Neutrophil (primary cell): ENCODE measurements around the gene LRRC3.

Source experiments
- H3K27ac ChIP-seq: fragments of 200-600 bp; sonication (generic); 2 replicates; pipeline ENCODE4 v1.5.1; 2016; ENCODE audit warnings: mild to moderate bottlenecking, moderate library complexity
- H3K27me3 ChIP-seq: fragments of 200-600 bp; sonication (generic); 2 replicates; pipeline ENCODE4 v1.6.0; 2016; ENCODE audit warnings: mild to moderate bottlenecking
- H3K36me3 ChIP-seq: fragments of 200-600 bp; sonication (generic); 2 replicates; pipeline ENCODE4 v1.5.1; 2017
- H3K4me1 ChIP-seq, 2 experiments: fragments of 200-600 bp in 1 of 2; sonication (generic) in 1 of 2; 1 replicate in 1 of 2; 2 replicates in 1 of 2; pipeline versions ENCODE4 v1.5.1 to v1.6.1; 2013 to 2016; ENCODE audit warnings: low read depth in 1 of 2, low read length in 1 of 2, mild to moderate bottlenecking in 1 of 2, moderate library complexity in 1 of 2; ENCODE audit not compliant: control insufficient read depth in 1 of 2, insufficient read depth in 1 of 2
- H3K4me3 ChIP-seq, 2 experiments: fragments of 200-600 bp in 1 of 2; sonication (generic) in 1 of 2; 1 replicate in 1 of 2; 2 replicates in 1 of 2; pipeline ENCODE4 v1.5.1; 2013 to 2016; ENCODE audit warnings: low read depth in 1 of 2, low read length in 1 of 2, mild to moderate bottlenecking in 1 of 2, moderate library complexity in 1 of 2
- H3K9me3 ChIP-seq: fragments of 200-600 bp; sonication (generic); 2 replicates; pipeline ENCODE4 v1.5.1; 2016
- TF ChIP-seq, protein P1 (sequence below): fragments of 200-600 bp; sonication (generic); IDR thresholded peaks from 2 replicates; pipeline ENCODE4 v1.5.1; 2016; ENCODE audit warnings: antibody characterized with exemption

Gene LRRC3

DNA sequence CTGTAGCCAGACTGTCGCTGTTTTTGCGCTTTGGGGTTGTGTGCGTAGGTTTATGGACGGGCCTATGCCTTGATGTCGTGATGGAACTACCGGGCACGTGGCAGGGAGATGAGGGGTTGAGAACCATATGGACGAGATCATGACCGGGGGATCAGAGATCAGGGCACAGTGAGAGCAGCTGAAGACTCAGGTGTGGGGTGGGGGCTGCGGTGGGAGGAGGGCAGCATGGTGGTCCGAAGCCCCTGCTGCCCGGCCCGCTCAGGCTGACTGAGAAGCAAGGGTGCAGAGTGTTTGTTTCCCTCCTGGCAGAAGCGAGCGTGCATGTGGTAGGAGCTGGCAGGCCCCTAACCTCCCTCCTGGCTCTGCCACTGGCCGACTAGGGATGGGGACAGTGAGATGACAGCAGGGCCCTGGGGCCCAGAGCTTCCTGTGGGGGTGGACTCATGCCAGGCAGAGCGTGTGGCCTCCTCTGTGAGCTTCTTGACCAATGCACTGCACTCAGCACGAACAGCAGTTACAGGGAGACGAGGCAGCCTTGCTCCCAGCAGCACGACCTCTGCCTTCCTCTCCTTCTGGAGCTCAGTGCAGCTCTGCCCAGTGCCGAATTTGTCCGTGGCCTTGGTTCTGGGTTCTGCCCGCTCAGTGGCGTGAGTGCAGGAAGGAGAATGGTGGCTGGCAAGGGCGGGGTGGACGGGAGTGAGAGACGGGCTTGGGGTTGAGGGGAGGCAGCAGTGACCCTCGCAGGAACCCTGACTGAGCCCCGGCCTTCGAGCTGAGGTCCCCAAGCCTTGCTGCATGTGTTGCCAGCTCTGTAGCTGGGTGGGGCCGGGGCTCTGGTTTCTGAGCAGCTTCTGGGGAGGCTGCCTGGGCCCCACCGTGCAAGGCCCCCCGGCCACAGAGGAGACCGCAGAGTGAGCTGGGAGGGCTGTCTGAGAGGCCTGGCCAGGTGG lies 22.2 kb upstream of the LRRC3 start:
- TF ChIP-seq, protein P1, sequence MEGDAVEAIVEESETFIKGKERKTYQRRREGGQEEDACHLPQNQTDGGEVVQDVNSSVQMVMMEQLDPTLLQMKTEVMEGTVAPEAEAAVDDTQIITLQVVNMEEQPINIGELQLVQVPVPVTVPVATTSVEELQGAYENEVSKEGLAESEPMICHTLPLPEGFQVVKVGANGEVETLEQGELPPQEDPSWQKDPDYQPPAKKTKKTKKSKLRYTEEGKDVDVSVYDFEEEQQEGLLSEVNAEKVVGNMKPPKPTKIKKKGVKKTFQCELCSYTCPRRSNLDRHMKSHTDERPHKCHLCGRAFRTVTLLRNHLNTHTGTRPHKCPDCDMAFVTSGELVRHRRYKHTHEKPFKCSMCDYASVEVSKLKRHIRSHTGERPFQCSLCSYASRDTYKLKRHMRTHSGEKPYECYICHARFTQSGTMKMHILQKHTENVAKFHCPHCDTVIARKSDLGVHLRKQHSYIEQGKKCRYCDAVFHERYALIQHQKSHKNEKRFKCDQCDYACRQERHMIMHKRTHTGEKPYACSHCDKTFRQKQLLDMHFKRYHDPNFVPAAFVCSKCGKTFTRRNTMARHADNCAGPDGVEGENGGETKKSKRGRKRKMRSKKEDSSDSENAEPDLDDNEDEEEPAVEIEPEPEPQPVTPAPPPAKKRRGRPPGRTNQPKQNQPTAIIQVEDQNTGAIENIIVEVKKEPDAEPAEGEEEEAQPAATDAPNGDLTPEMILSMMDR: no peak
- Histone ChIP-seq H3K27me3 (no peaks in the 10 kb centered on the region), H3K9me3 (no peaks in the 10 kb centered on the region), H3K36me3 (peaks cover 69% of the 10 kb centered on the region), H3K27ac (no peak overlapping the region), H3K4me1 (no peaks in the 10 kb centered on the region), H3K4me3 (no peak overlapping the region)

DNA sequence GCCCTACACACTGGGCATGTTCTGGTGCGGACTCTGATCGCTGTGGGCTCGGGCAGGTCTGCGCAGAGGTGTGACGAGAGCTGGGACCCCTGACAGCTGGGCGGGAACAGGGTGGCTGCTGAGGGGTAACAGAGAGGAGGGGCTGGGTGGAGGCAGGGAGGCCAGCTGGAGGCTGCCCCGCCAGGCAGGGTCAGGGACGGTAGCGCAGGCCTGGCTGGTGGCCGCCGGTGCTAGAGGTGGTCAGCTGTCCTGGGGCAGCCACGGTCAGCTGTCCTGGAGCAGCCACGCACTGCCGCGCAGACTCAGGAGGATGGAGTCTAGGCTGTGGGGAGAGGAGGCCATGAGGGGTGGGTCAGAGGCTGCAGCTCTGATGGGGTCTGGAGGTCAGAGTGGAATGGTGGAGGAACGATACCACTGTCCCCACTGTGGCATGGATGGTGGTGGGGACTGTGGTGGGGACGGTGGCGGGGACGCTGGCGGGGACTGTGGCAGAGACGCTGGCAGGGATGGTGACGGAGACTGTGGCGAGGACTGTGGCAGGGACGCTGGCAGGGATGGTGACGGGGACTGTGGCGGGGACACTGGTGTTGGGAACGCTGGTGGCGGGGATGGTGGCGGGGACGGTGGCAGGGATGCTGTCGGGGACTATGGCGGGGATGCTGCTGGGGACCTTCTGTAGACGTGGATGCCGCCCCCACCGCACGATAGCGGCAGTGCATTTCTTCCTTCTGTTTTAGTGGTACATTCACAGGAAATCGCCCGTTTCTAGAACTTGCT lies 21.3 kb upstream of the LRRC3 start:
- Histone ChIP-seq H3K27ac (no peak overlapping the region), H3K9me3 (no peaks in the 10 kb centered on the region), H3K4me3 (no peak overlapping the region), H3K36me3 (peaks cover 77% of the 10 kb centered on the region), H3K4me1 (no peaks in the 10 kb centered on the region), H3K27me3 (no peaks in the 10 kb centered on the region)
- TF ChIP-seq, protein P1: no peak

DNA sequence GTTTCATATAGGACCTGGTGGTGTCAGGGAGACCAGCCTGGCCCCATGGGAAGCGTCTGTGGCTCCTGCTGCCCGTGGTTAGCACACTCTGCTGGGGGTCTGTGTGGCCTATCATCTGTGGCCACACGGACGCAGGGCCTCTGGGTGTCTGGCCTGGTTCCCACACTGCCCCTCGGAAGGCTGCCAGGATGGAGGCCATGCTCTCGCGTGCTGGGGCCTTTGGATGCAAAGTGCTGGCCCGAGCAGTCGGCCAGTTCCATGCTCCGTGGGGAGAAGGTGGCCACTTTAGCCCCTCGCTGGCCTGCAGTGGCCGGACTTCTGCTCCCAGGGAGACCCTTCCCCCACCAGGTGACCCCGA lies 20.8 kb upstream of the LRRC3 start:
- no peak overlapping the region for H3K4me3 ChIP-seq
- TF ChIP-seq, protein P1: no peak
- no peaks in the 10 kb centered on the region for H3K27me3 ChIP-seq
- H3K4me1 ChIP-seq: no peaks in the 10 kb centered on the region
- H3K9me3 ChIP-seq: no peaks in the 10 kb centered on the region
- peaks cover 83% of the 10 kb centered on the region for H3K36me3 ChIP-seq
- H3K27ac ChIP-seq: no peak overlapping the region

DNA sequence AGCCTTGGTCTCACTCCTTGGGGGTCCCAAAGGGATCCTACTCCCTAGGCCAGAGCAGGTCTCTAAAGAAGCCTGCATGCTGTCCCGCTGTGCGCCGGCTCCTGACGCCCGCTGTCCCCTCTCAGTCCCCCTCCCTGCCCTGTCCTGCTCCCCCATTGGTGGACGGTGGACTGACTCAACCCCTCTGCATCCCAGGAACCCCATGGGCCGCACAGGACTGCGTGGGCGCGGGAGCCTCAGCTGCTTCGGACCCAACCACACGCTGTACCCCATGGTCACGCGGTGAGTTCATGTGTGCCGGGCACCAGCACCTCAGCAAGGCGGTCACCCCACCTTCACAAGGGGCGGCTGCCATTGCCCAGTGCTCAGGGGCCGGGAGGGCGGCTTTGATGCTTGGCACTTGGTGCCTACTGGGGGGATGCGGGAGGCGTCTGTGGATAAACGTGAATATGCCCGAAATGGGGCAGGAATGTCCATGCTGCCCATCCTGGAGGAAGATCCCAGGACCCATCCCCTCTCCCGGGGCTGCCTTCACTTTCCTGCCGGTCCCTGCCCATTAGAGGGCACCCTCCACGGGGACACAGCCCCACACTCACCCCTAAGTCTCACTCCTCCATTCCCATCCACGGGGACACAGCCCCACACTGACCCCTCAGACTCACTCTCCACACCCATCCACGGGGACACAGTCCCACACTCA lies 20.2 kb upstream of the LRRC3 start:
- H3K36me3 ChIP-seq: peaks cover 88% of the 10 kb centered on the region
- H3K27ac ChIP-seq: no peak overlapping the region
- no peaks in the 10 kb centered on the region for H3K27me3 ChIP-seq
- no peaks in the 10 kb centered on the region for H3K9me3 ChIP-seq
- TF ChIP-seq, protein P1: no peak
- H3K4me1 ChIP-seq: no peaks in the 10 kb centered on the region
- no peak overlapping the region for H3K4me3 ChIP-seq

DNA sequence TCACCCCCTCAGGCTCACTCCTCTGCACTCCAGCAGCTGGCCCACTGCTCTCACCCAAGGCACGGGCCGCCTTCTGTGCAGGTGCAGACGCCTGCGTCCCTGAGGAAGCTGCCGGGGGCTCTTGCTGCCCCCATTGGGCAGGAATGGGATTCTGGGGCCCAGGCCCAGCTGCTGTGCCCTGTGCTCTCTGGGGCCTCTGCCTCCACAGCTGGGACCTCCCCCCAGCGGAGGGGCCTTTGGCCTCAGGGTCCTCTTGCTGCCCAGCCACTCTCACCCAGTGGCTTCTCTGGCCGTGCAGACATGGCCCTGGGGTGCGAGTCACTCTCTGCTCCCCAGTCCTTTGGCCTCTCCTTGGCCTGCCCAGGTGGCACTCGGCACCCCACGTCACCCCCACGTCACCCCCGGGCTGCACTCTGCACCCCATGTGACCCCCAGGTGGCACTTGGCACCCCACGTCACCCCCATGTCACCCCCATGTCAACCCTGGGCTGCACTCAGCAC lies 19.1 kb upstream of the LRRC3 start:
- Histone ChIP-seq H3K27ac (no peak overlapping the region), H3K36me3 (peaks cover 99% of the 10 kb centered on the region), H3K4me1 (no peaks in the 10 kb centered on the region), H3K27me3 (no peaks in the 10 kb centered on the region), H3K9me3 (no peaks in the 10 kb centered on the region), H3K4me3 (no peak overlapping the region)
- TF ChIP-seq, protein P1: no peak
